ENCODE measurements around the gene ARHGEF18.

- TF ChIP-seq EZH2phosphoT487 (IDR thresholded peaks at IDR 0.05; ENCODE audit: insufficient read depth, low read depth) (no peak), EZH2 (IDR thresholded peaks at IDR 0.05; ENCODE audit: insufficient read depth, poor library complexity, severe bottlenecking) (no peak)
Measured at GRCh38 chr19:7360393-7360984, 11.8 kb downstream of the ARHGEF18 start.

Data from GM23248 (cell line).